Mesenchymal stem cell (in vitro differentiated cells and primary cell): ENCODE results near the gene POLA2.

ENCODE experiments used
- DNase-seq: peaks from one replicate; pipeline ENCODE4 v3.0.0-alpha.2; 2013
- H2AFZ ChIP-seq: one replicate; pipeline ENCODE4 v1.6.1; 2013; ENCODE audit warnings: low read depth, mild to moderate bottlenecking, control low read depth, inconsistent platforms, low read length, moderate library complexity
- H2AK5ac ChIP-seq: 2 replicates; pipeline ENCODE4 v1.6.1; 2013; ENCODE audit warnings: low read length, moderate library complexity, mild to moderate bottlenecking, inconsistent platforms; ENCODE audit not compliant: severe bottlenecking
- H2BK120ac ChIP-seq: one replicate; pipeline ENCODE4 v1.6.1; 2013; ENCODE audit warnings: low read depth, mild to moderate bottlenecking, inconsistent platforms, low read length, moderate library complexity
- H2BK12ac ChIP-seq, 2 experiments: one replicate each; pipeline ENCODE4 v1.6.1; 2013; ENCODE audit warnings: inconsistent platforms in 2 of 2, low read length in 2 of 2, mild to moderate bottlenecking in 2 of 2, moderate library complexity in 2 of 2, control low read depth in 1 of 2
- H2BK15ac ChIP-seq: one replicate; pipeline ENCODE4 v1.6.1; 2013; ENCODE audit warnings: mild to moderate bottlenecking, low read depth, inconsistent platforms; ENCODE audit not compliant: poor library complexity, severe bottlenecking
- H2BK5ac ChIP-seq: 2 replicates; pipeline ENCODE4 v1.6.1; 2013; ENCODE audit warnings: low read depth, mild to moderate bottlenecking, low read length, control low read depth, inconsistent platforms; ENCODE audit not compliant: poor library complexity, severe bottlenecking
- H3K14ac ChIP-seq, 2 experiments: one replicate each; pipeline ENCODE4 v1.6.1; 2013; ENCODE audit warnings: inconsistent platforms in 2 of 2, low read length in 2 of 2, control low read depth in 1 of 2, mild to moderate bottlenecking in 1 of 2, moderate library complexity in 1 of 2
- H3K18ac ChIP-seq, 2 experiments: one replicate each; pipeline ENCODE4 v1.6.1; 2013; ENCODE audit warnings: inconsistent platforms in 2 of 2, low read length in 2 of 2, control low read depth in 1 of 2, low read depth in 1 of 2, mild to moderate bottlenecking in 1 of 2
- H3K23ac ChIP-seq, 2 experiments: one replicate each; pipeline ENCODE4 v1.6.1; 2013; ENCODE audit warnings: inconsistent platforms in 2 of 2, low read length in 2 of 2, mild to moderate bottlenecking in 2 of 2, moderate library complexity in 2 of 2, control low read depth in 1 of 2
- H3K27ac ChIP-seq: 2 replicates; pipeline ENCODE4 v1.5.1; 2013; ENCODE audit warnings: mild to moderate bottlenecking, moderate library complexity, low read length, control low read depth, inconsistent platforms; ENCODE audit not compliant: poor library complexity, severe bottlenecking
- H3K27me3 ChIP-seq, 2 experiments: 2 replicates each; pipeline versions ENCODE4 v1.6.1 to v1.7.0; 2013; ENCODE audit warnings: low read length in 2 of 2, mild to moderate bottlenecking in 2 of 2, moderate library complexity in 2 of 2, control low read depth in 1 of 2, inconsistent platforms in 1 of 2; ENCODE audit not compliant: control insufficient read depth in 1 of 2, insufficient read depth in 1 of 2
- H3K36me3 ChIP-seq, 2 experiments: 2 replicates each; pipeline versions ENCODE4 v1.6.1 to v1.7.0; 2013; ENCODE audit warnings: low read length in 2 of 2, control low read depth in 1 of 2, inconsistent platforms in 1 of 2, low read depth in 1 of 2, mild to moderate bottlenecking in 1 of 2; ENCODE audit not compliant: insufficient read depth in 2 of 2, control insufficient read depth in 1 of 2
- H3K4ac ChIP-seq, 2 experiments: one replicate each; pipeline ENCODE4 v1.6.1; 2013; ENCODE audit warnings: inconsistent platforms in 2 of 2, low read length in 2 of 2, mild to moderate bottlenecking in 2 of 2, moderate library complexity in 2 of 2, control low read depth in 1 of 2, low read depth in 1 of 2
- H3K4me1 ChIP-seq: 2 replicates; pipeline ENCODE4 v1.6.1; 2013; ENCODE audit warnings: low read depth, low read length, control low read depth; ENCODE audit not compliant: control insufficient read depth, insufficient read depth
- H3K4me2 ChIP-seq: 2 replicates; pipeline ENCODE4 v1.6.1; 2013; ENCODE audit warnings: low read length, mild to moderate bottlenecking, inconsistent platforms; ENCODE audit not compliant: poor library complexity, severe bottlenecking
- H3K4me3 ChIP-seq, 2 experiments: 2 replicates each; pipeline versions ENCODE4 v1.5.1 to v1.7.0; 2013; ENCODE audit warnings: low read length in 2 of 2, mild to moderate bottlenecking in 2 of 2, control low read depth in 1 of 2, low read depth in 1 of 2; ENCODE audit not compliant: insufficient read depth in 1 of 2
- H3K79me1 ChIP-seq: replicated peaks from 2 replicates; pipeline ENCODE4 v1.6.1; 2013; ENCODE audit warnings: mild to moderate bottlenecking, control low read depth, low read length, inconsistent platforms; ENCODE audit not compliant: poor library complexity, severe bottlenecking
- H3K9ac ChIP-seq: 2 replicates; pipeline ENCODE4 v1.7.0; 2013; ENCODE audit warnings: mild to moderate bottlenecking, low read length, moderate library complexity
- H3K9me3 ChIP-seq: 2 replicates; pipeline ENCODE4 v1.7.0; 2013; ENCODE audit warnings: mild to moderate bottlenecking, low read length; ENCODE audit not compliant: control insufficient read depth
- H4K8ac ChIP-seq: one replicate; pipeline ENCODE4 v1.6.1; 2013; ENCODE audit warnings: inconsistent platforms, mild to moderate bottlenecking, low read length, moderate library complexity
- H4K91ac ChIP-seq: one replicate; pipeline ENCODE4 v1.6.1; 2013; ENCODE audit warnings: mild to moderate bottlenecking, low read length, inconsistent platforms
- WGBS: methylation state at CpG from one replicate; pipeline ENCODE4 v1.1.7; 2013; ENCODE audit warnings: mixed read lengths; 5-methylcytosine and 5-hydroxymethylcytosine counted together

The POLA2 gene

DNA sequence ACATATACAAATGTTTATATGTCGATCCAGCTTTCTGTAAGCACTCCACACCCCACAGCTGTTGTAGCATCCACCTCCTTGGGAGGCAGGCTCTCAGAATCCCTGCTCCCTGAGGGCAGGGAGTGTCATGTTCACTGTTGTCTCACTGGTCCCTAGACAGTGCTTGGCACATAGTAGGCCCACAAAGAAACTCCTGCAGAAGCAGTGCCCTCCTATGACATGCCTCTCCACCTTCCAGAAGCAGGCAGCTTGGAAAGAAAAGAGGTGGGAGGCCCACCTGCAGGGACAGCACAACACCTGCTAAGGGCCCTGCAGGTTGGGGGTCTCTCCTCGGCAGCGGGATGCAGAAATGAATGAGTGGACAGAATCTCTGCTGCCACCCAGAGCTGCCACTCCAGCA, 41.8 kb downstream of the POLA2 start:
- H3K18ac ChIP-seq, result peak overlapping the region in 1 of 2 experiments; percentile 54

DNA sequence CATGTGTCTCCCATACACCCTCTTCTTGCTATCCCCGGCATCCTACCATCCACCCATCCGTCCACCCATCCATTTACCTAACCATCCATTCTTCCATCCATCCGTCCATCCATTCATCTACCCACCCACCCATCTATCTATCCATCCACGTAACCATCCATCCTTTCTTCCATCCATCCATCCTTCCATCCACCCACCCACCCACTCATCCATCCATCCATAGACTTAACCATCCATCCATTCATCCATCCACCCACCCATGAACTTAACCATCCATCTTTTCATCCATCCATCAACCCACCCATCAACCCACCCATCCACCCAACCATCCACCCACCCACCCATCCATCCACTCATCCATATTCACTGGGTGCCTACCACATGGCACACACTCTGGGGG, 42.3 kb downstream of the POLA2 start:
- H3K79me1 ChIP-seq, result no peaks in the 10 kb centered on the region
- no peak overlapping the region for H4K8ac ChIP-seq
- peak overlapping the region; percentile 22 to 76 for H2BK12ac ChIP-seq
- H4K91ac ChIP-seq, result peak overlapping the region; percentile 83
- no peak overlapping the region for H3K14ac ChIP-seq
- H3K18ac ChIP-seq, result peak overlapping the region in 1 of 2 experiments; percentile 93
- H3K4ac ChIP-seq, result peak overlapping the region in 1 of 2 experiments; percentile 43
- no peak overlapping the region for H2BK5ac ChIP-seq
- no peak overlapping the region for H2AFZ ChIP-seq
- H3K4me2 ChIP-seq, result no peak overlapping the region
- H2BK120ac ChIP-seq, result no peak overlapping the region
- DNase-seq, result no peak
- peaks cover 34% of the 10 kb centered on the region for H3K4me1 ChIP-seq
- no peak overlapping the region for H2AK5ac ChIP-seq
- no peak overlapping the region for H3K4me3 ChIP-seq
- H3K27me3 ChIP-seq, result no peaks in the 10 kb centered on the region
- H3K36me3 ChIP-seq, result peaks cover 12 to 39% of the 10 kb centered on the region in 2 experiments
- peak overlapping the region; percentile 28 for H2BK15ac ChIP-seq
- no peaks in the 10 kb centered on the region for H3K9me3 ChIP-seq
- H3K27ac ChIP-seq, result no peak overlapping the region
- no peak overlapping the region for H3K23ac ChIP-seq
- no peak overlapping the region for H3K9ac ChIP-seq
- WGBS, result 97% methylated on average over 4 of the region's 4 CpGs

More for the DNA sequence above, 41.8 kb downstream of the POLA2 start:
- Histone ChIP-seq H4K8ac (no peak overlapping the region), H3K4me2 (no peak overlapping the region), H3K79me1 (no peaks in the 10 kb centered on the region), H4K91ac (peak overlapping the region; percentile 34), H3K36me3 (peaks cover 14 to 39% of the 10 kb centered on the region in 2 experiments), H3K27ac (no peak overlapping the region), H3K9me3 (no peaks in the 10 kb centered on the region), H3K4me3 (no peak overlapping the region), H3K23ac (peak overlapping the region in 1 of 2 experiments; percentile 40), H3K4me1 (peaks cover 34% of the 10 kb centered on the region), H2BK120ac (no peak overlapping the region), H2BK5ac (no peak overlapping the region), H3K9ac (no peak overlapping the region), H2BK12ac (peak overlapping the region in 1 of 2 experiments; percentile 70), H3K27me3 (no peaks in the 10 kb centered on the region), H3K14ac (no peak overlapping the region), H2BK15ac (peak overlapping the region; percentile 26), H2AFZ (no peak overlapping the region), H2AK5ac (no peak overlapping the region), H3K4ac (peak overlapping the region in 1 of 2 experiments; percentile 52)
- DNase-seq, result no peak
- 94% methylated on average over 3 of the region's 3 CpGs for WGBS

DNA sequence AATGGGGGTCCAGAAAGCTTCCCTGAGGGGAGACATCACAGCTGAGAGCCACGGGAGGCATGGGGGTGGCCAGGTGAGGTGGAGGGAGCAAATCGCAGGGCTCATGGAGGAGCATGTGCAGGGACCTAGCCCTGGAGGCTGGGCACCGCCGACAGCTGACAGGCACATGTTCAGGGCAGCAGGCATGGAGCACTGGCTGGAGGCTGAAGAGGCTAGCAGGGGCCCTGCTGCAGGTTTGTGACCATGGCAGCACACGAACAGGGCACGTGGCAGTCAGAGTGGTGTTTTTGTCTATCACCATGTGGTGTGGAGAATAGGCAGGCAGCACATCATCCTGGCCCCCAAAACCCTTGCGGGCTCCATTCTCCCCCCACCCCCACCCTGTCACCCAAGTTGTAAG, 42.9 kb downstream of the POLA2 start:
- Histone ChIP-seq H2BK120ac (no peak overlapping the region), H3K14ac (peak overlapping the region in 1 of 2 experiments; percentile 99), H3K4ac (peak overlapping the region; percentile 16 to 98), H3K27ac (no peak overlapping the region), H4K8ac (peak overlapping the region; percentile 10), H3K18ac (peak overlapping the region; percentile 87 to 93), H2AK5ac (no peak overlapping the region), H4K91ac (peak overlapping the region; percentile 83), H2BK12ac (peak overlapping the region; percentile 28 to 76), H3K4me3 (no peak overlapping the region), H3K27me3 (no peaks in the 10 kb centered on the region), H2BK15ac (no peak overlapping the region), H3K9me3 (no peaks in the 10 kb centered on the region), H3K4me2 (no peak overlapping the region), H3K23ac (no peak overlapping the region), H3K79me1 (no peaks in the 10 kb centered on the region), H2BK5ac (no peak overlapping the region), H3K4me1 (peaks cover 31% of the 10 kb centered on the region), H3K36me3 (peaks cover 10 to 39% of the 10 kb centered on the region in 2 experiments), H2AFZ (no peak overlapping the region), H3K9ac (no peak overlapping the region)
- DNase-seq, result no peak
- WGBS, result 98% methylated on average over 7 of the region's 7 CpGs

DNA sequence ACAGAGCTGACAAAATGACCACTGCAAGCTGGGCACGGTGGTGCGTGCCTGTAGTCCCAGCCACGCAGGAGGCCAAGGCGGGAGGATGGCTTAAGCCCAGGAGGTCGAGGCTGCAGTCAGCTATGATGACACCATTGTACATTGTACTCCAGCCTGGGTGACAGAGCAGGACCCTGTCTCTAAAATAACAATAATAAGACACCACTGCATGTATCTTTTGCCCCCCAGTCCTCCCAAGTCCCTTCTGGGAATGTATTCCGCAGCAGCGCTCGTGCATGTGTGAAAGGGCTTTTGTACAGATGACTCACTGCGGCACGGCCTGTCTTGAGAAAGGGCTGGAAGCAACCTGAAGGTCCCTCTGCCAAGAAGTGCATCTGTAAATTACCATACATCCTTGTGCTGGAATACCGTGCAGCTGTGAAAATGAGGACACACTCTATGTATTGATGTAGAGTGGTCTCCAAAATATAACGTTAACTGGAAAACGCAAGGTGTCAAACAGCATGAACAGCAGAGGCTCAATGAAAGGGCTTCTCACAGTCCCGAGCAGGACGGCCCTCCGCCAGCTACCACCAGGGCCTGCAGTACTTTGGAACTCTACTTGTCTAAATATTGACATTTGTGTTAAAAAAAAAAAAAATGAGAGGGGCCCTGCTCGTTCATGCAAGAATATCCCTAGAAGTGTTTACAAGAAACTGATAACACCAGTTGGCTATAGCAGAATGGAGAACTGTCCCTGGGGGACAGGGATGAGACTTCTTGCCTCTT, 43.9 kb downstream of the POLA2 start:
- Histone ChIP-seq H3K27ac (no peak overlapping the region), H3K36me3 (peaks cover 10 to 39% of the 10 kb centered on the region in 2 experiments), H3K9me3 (no peaks in the 10 kb centered on the region), H2AK5ac (no peak overlapping the region), H3K4ac (peak overlapping the region; percentile 16 to 34), H2BK120ac (no peak overlapping the region), H3K4me3 (no peak overlapping the region), H2AFZ (no peak overlapping the region), H3K79me1 (no peaks in the 10 kb centered on the region), H3K4me1 (peaks cover 31% of the 10 kb centered on the region), H4K8ac (peak overlapping the region; percentile 63), H2BK15ac (no peak overlapping the region), H3K27me3 (no peaks in the 10 kb centered on the region), H3K9ac (no peak overlapping the region), H3K14ac (no peak overlapping the region), H2BK5ac (no peak overlapping the region), H3K4me2 (no peak overlapping the region), H2BK12ac (peak overlapping the region in 1 of 2 experiments; percentile 49), H3K18ac (peak overlapping the region; percentile 30 to 74), H4K91ac (peak overlapping the region; percentile 74), H3K23ac (no peak overlapping the region)
- DNase-seq, result peak; percentile 93
- 44% methylated on average over 14 of the region's 17 CpGs for WGBS
